Measurements from ENCODE around the gene ATG4D.
"Not testable (repeated sequence)": the region's sequence is repeated elsewhere in the genome, so short reads cannot be mapped to it uniquely, and the experiment has no call there.

ATG4D gene

GRCh38 chr19:10539016-10539415 is 4.7 kb upstream of the ATG4D start:
- not testable (repeated sequence) for H3K9me3 ChIP-seq (ENCODE audit: control insufficient read depth, low read length); H3K27ac ChIP-seq (ENCODE audit: low read depth, low read length, severe bottlenecking); H3K4me1 ChIP-seq (ENCODE audit: control insufficient read depth, insufficient read depth, low read length, poor library complexity, severe bottlenecking); H3K4me3 ChIP-seq (ENCODE audit: extremely low read depth, insufficient read depth, low read length, poor library complexity, severe bottlenecking); H3K36me3 ChIP-seq (ENCODE audit: control insufficient read depth, insufficient read depth, low read length)
- 79 to 84% methylated on average over 5 to 7 of the region's 9 CpGs for WGBS, 2 experiments (ENCODE audit: insufficient coverage in 2 of 2)

GRCh38 chr19:10543059-10543419 is 665 bp upstream of the ATG4D start:
- H3K4me3 ChIP-seq (ENCODE audit: extremely low read depth, insufficient read depth, low read length, poor library complexity, severe bottlenecking) = peak overlapping the region; percentile 80
- H3K36me3 ChIP-seq (ENCODE audit: control insufficient read depth, insufficient read depth, low read length) = peaks cover 12% of the 10 kb centered on the region
- no peaks in the 10 kb centered on the region for H3K4me1 ChIP-seq (ENCODE audit: control insufficient read depth, insufficient read depth, low read length, poor library complexity, severe bottlenecking)
- WGBS, 2 experiments (ENCODE audit: insufficient coverage in 2 of 2) = 71% methylated on average over 6 to 7 of the region's 8 CpGs
- H3K9me3 ChIP-seq (ENCODE audit: control insufficient read depth, low read length) = no peaks in the 10 kb centered on the region
- H3K27ac ChIP-seq (ENCODE audit: low read depth, low read length, severe bottlenecking) = no peak overlapping the region

GRCh38 chr19:10544242-10544752 is 593 bp downstream of the ATG4D start:
- Histone ChIP-seq H3K4me3 (ENCODE audit: extremely low read depth, insufficient read depth, low read length, poor library complexity, severe bottlenecking) (peak overlapping the region; percentile 80), H3K4me1 (ENCODE audit: control insufficient read depth, insufficient read depth, low read length, poor library complexity, severe bottlenecking) (no peaks in the 10 kb centered on the region), H3K9me3 (ENCODE audit: control insufficient read depth, low read length) (no peaks in the 10 kb centered on the region), H3K27ac (ENCODE audit: low read depth, low read length, severe bottlenecking) (no peak overlapping the region), H3K36me3 (ENCODE audit: control insufficient read depth, insufficient read depth, low read length) (peaks cover 24% of the 10 kb centered on the region)
- 31 to 34% methylated on average over 18 to 20 of the region's 22 CpGs for WGBS, 2 experiments (ENCODE audit: insufficient coverage in 2 of 2)

- no peak overlapping the region for H3K27ac ChIP-seq (ENCODE audit: low read depth, low read length, severe bottlenecking)
- H3K4me1 ChIP-seq (ENCODE audit: control insufficient read depth, insufficient read depth, low read length, poor library complexity, severe bottlenecking) = no peaks in the 10 kb centered on the region
- peak overlapping the region; percentile 80 for H3K4me3 ChIP-seq (ENCODE audit: extremely low read depth, insufficient read depth, low read length, poor library complexity, severe bottlenecking)
- 89 to 95% methylated on average over 9 to 23 of the region's 23 CpGs for WGBS, 2 experiments (ENCODE audit: insufficient coverage in 2 of 2)
- no peaks in the 10 kb centered on the region for H3K9me3 ChIP-seq (ENCODE audit: control insufficient read depth, low read length)
- peaks cover 29% of the 10 kb centered on the region for H3K36me3 ChIP-seq (ENCODE audit: control insufficient read depth, insufficient read depth, low read length)
Observed at GRCh38 chr19:10544753-10545251, 1.1 kb downstream of the ATG4D start.

DNA sequence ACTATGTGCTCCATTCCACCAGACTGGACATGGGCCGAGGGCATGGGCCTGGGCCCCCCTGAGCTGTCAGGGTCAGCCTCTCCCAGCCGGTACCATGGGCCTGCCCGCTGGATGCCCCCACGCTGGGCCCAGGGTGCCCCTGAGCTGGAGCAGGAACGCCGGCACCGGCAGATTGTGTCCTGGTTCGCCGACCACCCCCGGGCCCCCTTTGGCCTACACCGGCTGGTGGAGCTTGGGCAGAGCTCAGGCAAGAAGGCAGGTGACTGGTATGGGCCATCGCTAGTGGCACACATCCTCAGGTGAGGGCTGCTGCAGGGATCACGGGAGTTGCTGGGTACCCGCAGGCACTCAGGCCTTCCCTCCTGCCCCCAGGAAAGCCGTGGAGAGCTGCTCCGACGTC is 3.1 kb downstream of the ATG4D start:
- 95 to 99% methylated on average over 15 to 17 of the region's 17 CpGs for WGBS, 2 experiments (ENCODE audit: insufficient coverage in 2 of 2)
- peaks cover 44% of the 10 kb centered on the region for H3K36me3 ChIP-seq (ENCODE audit: control insufficient read depth, insufficient read depth, low read length)
- H3K4me1 ChIP-seq (ENCODE audit: control insufficient read depth, insufficient read depth, low read length, poor library complexity, severe bottlenecking) = no peaks in the 10 kb centered on the region
- no peak overlapping the region for H3K4me3 ChIP-seq (ENCODE audit: extremely low read depth, insufficient read depth, low read length, poor library complexity, severe bottlenecking)
- no peaks in the 10 kb centered on the region for H3K9me3 ChIP-seq (ENCODE audit: control insufficient read depth, low read length)
- H3K27ac ChIP-seq (ENCODE audit: low read depth, low read length, severe bottlenecking) = no peak overlapping the region

DNA sequence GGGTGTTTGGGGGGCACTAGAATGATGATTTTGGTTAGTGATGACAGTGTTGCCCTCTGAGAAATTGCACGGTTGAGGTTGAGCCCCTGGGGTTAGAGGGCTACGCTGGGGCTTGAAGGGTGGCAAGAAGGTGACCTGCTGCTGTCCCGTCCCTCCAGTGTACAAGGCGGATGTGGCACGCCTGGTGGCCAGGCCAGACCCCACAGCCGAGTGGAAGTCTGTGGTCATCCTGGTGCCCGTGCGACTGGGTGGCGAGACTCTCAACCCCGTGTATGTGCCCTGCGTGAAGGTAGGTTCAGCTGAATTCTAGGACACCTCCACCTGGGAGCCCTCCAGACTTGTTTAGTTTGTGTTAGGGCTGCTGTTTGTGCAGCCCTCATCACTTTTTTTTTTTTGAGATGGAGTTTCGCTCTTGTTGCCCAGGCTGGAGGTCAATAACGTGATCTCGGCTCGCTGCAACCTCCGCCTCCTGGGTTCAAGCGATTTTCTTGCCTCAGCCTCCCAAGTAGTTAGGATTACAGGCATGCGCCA is 5.1 kb downstream of the ATG4D start:
- no peaks in the 10 kb centered on the region for H3K9me3 ChIP-seq (ENCODE audit: control insufficient read depth, low read length)
- H3K4me3 ChIP-seq (ENCODE audit: extremely low read depth, insufficient read depth, low read length, poor library complexity, severe bottlenecking) = no peak overlapping the region
- H3K27ac ChIP-seq (ENCODE audit: low read depth, low read length, severe bottlenecking) = no peak overlapping the region
- H3K4me1 ChIP-seq (ENCODE audit: control insufficient read depth, insufficient read depth, low read length, poor library complexity, severe bottlenecking) = no peaks in the 10 kb centered on the region
- WGBS, 2 experiments (ENCODE audit: insufficient coverage in 2 of 2) = 89 to 93% methylated on average over 14 to 17 of the region's 18 CpGs
- H3K36me3 ChIP-seq (ENCODE audit: control insufficient read depth, insufficient read depth, low read length) = peaks cover 64% of the 10 kb centered on the region

DNA sequence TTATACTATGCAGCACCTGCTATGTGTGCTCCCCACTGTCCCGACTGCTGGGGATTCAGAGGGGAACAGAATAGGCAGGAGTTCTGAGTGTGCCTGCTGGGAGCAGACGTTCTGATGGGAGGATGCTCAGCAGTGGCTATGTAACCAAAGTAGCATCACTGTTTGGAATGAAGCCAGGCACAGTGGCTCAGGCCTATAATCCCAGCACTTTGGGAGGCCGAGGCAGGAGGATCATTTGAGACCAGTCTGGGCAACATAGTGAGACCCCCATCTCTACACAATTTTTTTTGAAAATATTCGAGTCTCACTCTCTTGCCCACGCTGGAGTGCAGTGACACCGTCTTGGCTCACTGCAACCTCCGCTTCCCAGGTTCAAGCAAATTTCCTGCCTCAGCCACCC is 6.0 kb downstream of the ATG4D start:
- H3K27ac ChIP-seq (ENCODE audit: low read depth, low read length, severe bottlenecking) = no peak overlapping the region
- 93 to 95% methylated on average over 6 of the region's 7 CpGs for WGBS, 2 experiments (ENCODE audit: insufficient coverage in 2 of 2)
- no peaks in the 10 kb centered on the region for H3K9me3 ChIP-seq (ENCODE audit: control insufficient read depth, low read length)
- peaks cover 73% of the 10 kb centered on the region for H3K36me3 ChIP-seq (ENCODE audit: control insufficient read depth, insufficient read depth, low read length)
- no peak overlapping the region for H3K4me3 ChIP-seq (ENCODE audit: extremely low read depth, insufficient read depth, low read length, poor library complexity, severe bottlenecking)
- H3K4me1 ChIP-seq (ENCODE audit: control insufficient read depth, insufficient read depth, low read length, poor library complexity, severe bottlenecking) = no peaks in the 10 kb centered on the region

- Histone ChIP-seq H3K27ac (ENCODE audit: low read depth, low read length, severe bottlenecking) (no peak overlapping the region), H3K36me3 (ENCODE audit: control insufficient read depth, insufficient read depth, low read length) (peaks cover 79% of the 10 kb centered on the region), H3K4me1 (ENCODE audit: control insufficient read depth, insufficient read depth, low read length, poor library complexity, severe bottlenecking) (no peaks in the 10 kb centered on the region), H3K9me3 (ENCODE audit: control insufficient read depth, low read length) (no peaks in the 10 kb centered on the region), H3K4me3 (ENCODE audit: extremely low read depth, insufficient read depth, low read length, poor library complexity, severe bottlenecking) (no peak overlapping the region)
- WGBS, 2 experiments (ENCODE audit: insufficient coverage in 2 of 2) = 92 to 97% methylated on average over 4 to 5 of the region's 6 CpGs
Observed at GRCh38 chr19:10550336-10550735, 6.6 kb downstream of the ATG4D start.

DNA sequence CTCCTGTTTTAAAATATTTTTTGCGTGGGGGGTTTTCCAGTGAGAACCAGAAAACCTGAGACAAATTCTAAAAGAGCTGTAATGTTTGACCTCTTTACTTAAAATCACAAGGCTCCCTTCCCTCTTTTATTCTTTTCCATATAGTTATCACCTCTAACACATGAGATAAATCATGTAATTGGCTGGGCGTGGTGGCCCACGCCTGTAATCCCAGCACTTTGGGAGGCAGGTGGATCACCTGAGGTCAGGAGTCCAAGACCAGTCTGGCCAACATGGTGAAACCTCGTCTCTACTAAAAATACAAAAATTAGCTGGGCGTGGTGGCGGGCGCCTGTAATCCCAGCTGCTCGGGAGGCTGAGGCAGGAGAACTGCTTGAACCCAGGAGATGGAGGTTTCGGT is 7.3 kb downstream of the ATG4D start:
- not testable (repeated sequence) for H3K4me1 ChIP-seq (ENCODE audit: control insufficient read depth, insufficient read depth, low read length, poor library complexity, severe bottlenecking); H3K27ac ChIP-seq (ENCODE audit: low read depth, low read length, severe bottlenecking); H3K4me3 ChIP-seq (ENCODE audit: extremely low read depth, insufficient read depth, low read length, poor library complexity, severe bottlenecking); H3K9me3 ChIP-seq (ENCODE audit: control insufficient read depth, low read length)
- peaks cover 83% of the 10 kb centered on the region for H3K36me3 ChIP-seq (ENCODE audit: control insufficient read depth, insufficient read depth, low read length)
- WGBS, 2 experiments (ENCODE audit: insufficient coverage in 2 of 2) = 96 to 97% methylated on average over 4 to 7 of the region's 9 CpGs

GRCh38 chr19:10551698-10552301 is 8.1 kb downstream of the ATG4D start:
- H3K36me3 ChIP-seq (ENCODE audit: control insufficient read depth, insufficient read depth, low read length) = peaks cover 89% of the 10 kb centered on the region
- no peak overlapping the region for H3K27ac ChIP-seq (ENCODE audit: low read depth, low read length, severe bottlenecking)
- no peaks in the 10 kb centered on the region for H3K4me1 ChIP-seq (ENCODE audit: control insufficient read depth, insufficient read depth, low read length, poor library complexity, severe bottlenecking)
- no peak overlapping the region for H3K4me3 ChIP-seq (ENCODE audit: extremely low read depth, insufficient read depth, low read length, poor library complexity, severe bottlenecking)
- H3K9me3 ChIP-seq (ENCODE audit: control insufficient read depth, low read length) = no peaks in the 10 kb centered on the region
- 97 to 100% methylated on average over 3 to 8 of the region's 12 CpGs for WGBS, 2 experiments (ENCODE audit: insufficient coverage in 2 of 2)

- WGBS, 2 experiments (ENCODE audit: insufficient coverage in 2 of 2) = 90 to 93% methylated on average over 3 to 4 of the region's 12 CpGs
- Histone ChIP-seq H3K27ac (ENCODE audit: low read depth, low read length, severe bottlenecking) (peak overlapping the region; percentile 0), H3K4me3 (ENCODE audit: extremely low read depth, insufficient read depth, low read length, poor library complexity, severe bottlenecking) (no peak overlapping the region), H3K36me3 (ENCODE audit: control insufficient read depth, insufficient read depth, low read length) (peaks cover 88% of the 10 kb centered on the region), H3K4me1 (ENCODE audit: control insufficient read depth, insufficient read depth, low read length, poor library complexity, severe bottlenecking) (no peaks in the 10 kb centered on the region), H3K9me3 (ENCODE audit: control insufficient read depth, low read length) (no peaks in the 10 kb centered on the region)
Observed at GRCh38 chr19:10552510-10553053, 8.9 kb downstream of the ATG4D start.
